Measurements from ENCODE around the gene DOK4.

Gene DOK4

DNA sequence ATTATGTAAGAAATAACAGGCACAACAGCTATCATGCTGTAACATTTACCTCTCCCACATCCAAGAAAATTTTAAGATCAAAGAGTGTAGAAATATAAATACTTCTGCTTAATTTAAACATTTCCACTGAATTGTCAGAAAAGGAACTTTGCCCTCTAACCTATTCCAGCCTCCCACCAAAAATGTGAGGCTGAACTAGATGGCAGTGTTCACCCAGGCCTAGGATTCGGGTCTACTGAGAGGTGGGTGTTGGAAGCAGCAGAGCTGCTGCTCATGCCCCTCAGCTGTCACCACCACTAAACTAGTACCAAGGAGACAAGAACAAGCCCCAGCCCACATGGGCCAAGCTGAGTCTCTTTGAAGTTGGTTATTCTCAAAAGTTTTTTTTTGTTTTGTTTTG lies 50.5 kb downstream of the DOK4 start:
- Histone ChIP-seq H3K27me3 (ENCODE audit: control insufficient read depth, low read length) (no peaks in the 10 kb centered on the region), H3K9me2 (replicated peaks; ENCODE audit: control insufficient read depth, low read length) (no peaks in the 10 kb centered on the region), H3K36me3 (ENCODE audit: control insufficient read depth, low read length) (peaks cover 81% of the 10 kb centered on the region), H3K79me2 (ENCODE audit: control insufficient read depth, low read length) (no peaks in the 10 kb centered on the region), H3K9me3 (ENCODE audit: control insufficient read depth, insufficient read depth, low read length) (peaks cover 5% of the 10 kb centered on the region; the same call in 1 of the 2 replicates), H3K4me1 (ENCODE audit: control insufficient read depth, low read length) (no peaks in the 10 kb centered on the region), H3F3A (ENCODE audit: control insufficient read depth, insufficient read depth) (0 out of 2 replicates have a peak, but pooled peaks cover 5% of the 10 kb centered on the region), H4K20me1 (ENCODE audit: control insufficient read depth, insufficient read depth, low read depth, low read length) (no peaks in the 10 kb centered on the region), H3K4me3 (ENCODE audit: low read length) (no peak overlapping the region), H3K4me2 (ENCODE audit: low read length) (no peak overlapping the region), H3K27ac (ENCODE audit: low read depth, low read length) (no peak overlapping the region)
- TF ChIP-seq EZH2phosphoT487 (IDR thresholded peaks at IDR 0.05; ENCODE audit: borderline replicate concordance, low read length) = no peak
- TF ChIP-seq, protein P1, sequence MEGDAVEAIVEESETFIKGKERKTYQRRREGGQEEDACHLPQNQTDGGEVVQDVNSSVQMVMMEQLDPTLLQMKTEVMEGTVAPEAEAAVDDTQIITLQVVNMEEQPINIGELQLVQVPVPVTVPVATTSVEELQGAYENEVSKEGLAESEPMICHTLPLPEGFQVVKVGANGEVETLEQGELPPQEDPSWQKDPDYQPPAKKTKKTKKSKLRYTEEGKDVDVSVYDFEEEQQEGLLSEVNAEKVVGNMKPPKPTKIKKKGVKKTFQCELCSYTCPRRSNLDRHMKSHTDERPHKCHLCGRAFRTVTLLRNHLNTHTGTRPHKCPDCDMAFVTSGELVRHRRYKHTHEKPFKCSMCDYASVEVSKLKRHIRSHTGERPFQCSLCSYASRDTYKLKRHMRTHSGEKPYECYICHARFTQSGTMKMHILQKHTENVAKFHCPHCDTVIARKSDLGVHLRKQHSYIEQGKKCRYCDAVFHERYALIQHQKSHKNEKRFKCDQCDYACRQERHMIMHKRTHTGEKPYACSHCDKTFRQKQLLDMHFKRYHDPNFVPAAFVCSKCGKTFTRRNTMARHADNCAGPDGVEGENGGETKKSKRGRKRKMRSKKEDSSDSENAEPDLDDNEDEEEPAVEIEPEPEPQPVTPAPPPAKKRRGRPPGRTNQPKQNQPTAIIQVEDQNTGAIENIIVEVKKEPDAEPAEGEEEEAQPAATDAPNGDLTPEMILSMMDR (IDR thresholded peaks at IDR 0.05; ENCODE audit: low read depth, low read length, poor library complexity, severe bottlenecking) = no peak

DNA sequence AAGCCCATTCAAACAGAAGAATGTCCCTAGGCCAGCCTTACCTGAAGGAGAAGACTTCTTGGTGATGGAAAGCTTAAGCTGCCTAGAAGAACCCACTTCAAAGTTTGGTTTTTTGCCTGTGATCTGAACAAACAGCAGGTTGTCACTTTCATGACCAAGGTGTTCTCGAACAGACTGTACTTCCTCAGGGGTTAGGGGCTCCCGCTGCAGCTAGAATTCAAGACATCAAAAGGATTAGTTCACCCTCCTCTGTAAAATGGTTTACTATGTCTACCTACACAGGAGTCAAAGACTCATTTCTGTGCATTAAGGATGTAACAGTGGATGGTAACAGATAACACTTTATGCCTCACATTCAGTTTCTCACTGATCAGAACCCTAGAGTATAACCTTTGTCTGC lies 52.3 kb downstream of the DOK4 start:
- H3K9me2 ChIP-seq (replicated peaks; ENCODE audit: control insufficient read depth, low read length) = no peaks in the 10 kb centered on the region
- peaks cover 79% of the 10 kb centered on the region for H3K36me3 ChIP-seq (ENCODE audit: control insufficient read depth, low read length)

DNA sequence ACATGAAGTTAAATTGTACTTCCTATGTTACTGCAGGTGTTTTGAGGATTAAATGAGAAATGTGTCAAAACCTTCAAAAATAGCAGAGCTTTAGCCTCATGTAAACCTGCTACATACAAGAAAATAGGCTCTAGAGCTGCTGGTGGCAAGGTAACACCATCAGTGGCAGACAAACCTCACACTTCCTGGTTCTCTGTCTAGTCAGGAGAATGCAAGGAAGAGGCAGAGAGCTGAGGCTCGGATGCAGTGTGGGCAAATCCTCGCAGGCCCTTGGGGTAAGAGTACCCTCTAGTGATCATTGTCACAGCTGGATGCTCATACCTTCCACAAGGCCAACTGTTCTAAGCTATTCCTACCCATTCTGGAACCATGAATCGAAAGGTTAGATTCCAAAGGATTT lies 53.3 kb downstream of the DOK4 start:
- Histone ChIP-seq H3F3A (ENCODE audit: control insufficient read depth, insufficient read depth) (no peaks in the 10 kb centered on the region), H3K27me3 (ENCODE audit: control insufficient read depth, low read length) (no peaks in the 10 kb centered on the region), H3K4me2 (ENCODE audit: low read length) (no peak overlapping the region), H3K4me3 (ENCODE audit: low read length) (no peak overlapping the region), H3K9me2 (replicated peaks; ENCODE audit: control insufficient read depth, low read length) (no peaks in the 10 kb centered on the region), H3K36me3 (ENCODE audit: control insufficient read depth, low read length) (peaks cover 79% of the 10 kb centered on the region), H3K27ac (ENCODE audit: low read depth, low read length) (no peak overlapping the region), H4K20me1 (ENCODE audit: control insufficient read depth, insufficient read depth, low read depth, low read length) (no peaks in the 10 kb centered on the region), H3K79me2 (ENCODE audit: control insufficient read depth, low read length) (no peaks in the 10 kb centered on the region), H3K4me1 (ENCODE audit: control insufficient read depth, low read length) (no peaks in the 10 kb centered on the region), H3K9me3 (ENCODE audit: control insufficient read depth, insufficient read depth, low read length) (no peaks in the 10 kb centered on the region)
- no peak for TF ChIP-seq EZH2phosphoT487 (IDR thresholded peaks at IDR 0.05; ENCODE audit: borderline replicate concordance, low read length)

More for the DNA sequence above, 52.3 kb downstream of the DOK4 start:
- no peak overlapping the region for H3K27ac ChIP-seq (ENCODE audit: low read depth, low read length)
- no peak for TF ChIP-seq EZH2phosphoT487 (IDR thresholded peaks at IDR 0.05; ENCODE audit: borderline replicate concordance, low read length)
- TF ChIP-seq, protein P1 (IDR thresholded peaks at IDR 0.05; ENCODE audit: low read depth, low read length, poor library complexity, severe bottlenecking) = no peak
- H3K9me3 ChIP-seq (ENCODE audit: control insufficient read depth, insufficient read depth, low read length) = no peaks in the 10 kb centered on the region
- H3K27me3 ChIP-seq (ENCODE audit: control insufficient read depth, low read length) = no peaks in the 10 kb centered on the region
- no peak overlapping the region for H3K4me3 ChIP-seq (ENCODE audit: low read length)
- H4K20me1 ChIP-seq (ENCODE audit: control insufficient read depth, insufficient read depth, low read depth, low read length) = no peaks in the 10 kb centered on the region
- H3K79me2 ChIP-seq (ENCODE audit: control insufficient read depth, low read length) = no peaks in the 10 kb centered on the region
- no peaks in the 10 kb centered on the region for H3K4me1 ChIP-seq (ENCODE audit: control insufficient read depth, low read length)
- H3F3A ChIP-seq (ENCODE audit: control insufficient read depth, insufficient read depth) = 0 out of 2 replicates have a peak, but pooled peaks cover 5% of the 10 kb centered on the region
- H3K4me2 ChIP-seq (ENCODE audit: low read length) = no peak overlapping the region

DNA sequence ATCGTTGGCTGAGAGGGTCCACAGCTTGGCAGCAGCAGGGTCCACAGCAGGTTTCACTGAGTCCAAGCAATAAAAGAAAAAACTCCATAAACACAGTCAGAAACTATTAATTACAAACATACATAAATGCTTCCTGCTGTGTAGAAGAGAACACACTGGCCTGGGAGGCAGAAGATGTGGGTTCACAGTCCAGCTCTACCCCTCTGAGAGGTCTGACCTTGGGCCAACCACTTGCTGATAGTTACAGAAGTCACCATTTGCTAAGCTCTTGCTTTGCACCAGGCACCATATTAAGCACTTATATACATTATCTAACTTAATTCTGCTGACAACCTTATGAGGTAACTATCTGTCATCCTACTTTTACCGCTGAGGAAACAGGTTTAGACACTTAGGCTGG lies 53.8 kb downstream of the DOK4 start:
- Histone ChIP-seq H4K20me1 (ENCODE audit: control insufficient read depth, insufficient read depth, low read depth, low read length) (no peaks in the 10 kb centered on the region), H3K36me3 (ENCODE audit: control insufficient read depth, low read length) (peaks cover 81% of the 10 kb centered on the region), H3F3A (ENCODE audit: control insufficient read depth, insufficient read depth) (no peaks in the 10 kb centered on the region), H3K4me3 (ENCODE audit: low read length) (no peak overlapping the region), H3K4me1 (ENCODE audit: control insufficient read depth, low read length) (no peaks in the 10 kb centered on the region), H3K27me3 (ENCODE audit: control insufficient read depth, low read length) (no peaks in the 10 kb centered on the region), H3K9me3 (ENCODE audit: control insufficient read depth, insufficient read depth, low read length) (no peaks in the 10 kb centered on the region), H3K79me2 (ENCODE audit: control insufficient read depth, low read length) (no peaks in the 10 kb centered on the region), H3K9me2 (replicated peaks; ENCODE audit: control insufficient read depth, low read length) (no peaks in the 10 kb centered on the region), H3K4me2 (ENCODE audit: low read length) (no peak overlapping the region), H3K27ac (ENCODE audit: low read depth, low read length) (no peak overlapping the region)
- no peak for TF ChIP-seq EZH2phosphoT487 (IDR thresholded peaks at IDR 0.05; ENCODE audit: borderline replicate concordance, low read length)
- TF ChIP-seq, protein P1 (IDR thresholded peaks at IDR 0.05; ENCODE audit: low read depth, low read length, poor library complexity, severe bottlenecking) = no peak

Measured in DOHH2 (cell line).